Keratinocyte (primary cell): ENCODE results near the gene TEX51. TPM values are rescaled to one million over a fixed set of nuclear protein-coding genes. Genes with fewer than 3 reads are reported as not detected.

Source experiments
- DNase-seq: peaks from one replicate; pipeline ENCODE4 v3.0.0-alpha.2; 2011; ENCODE audit warnings: low read depth, missing footprints, low spot score
- FAIRE-seq: peaks from 2 replicates; lab custom pipeline; 2011; peaks lifted over from hg19 to GRCh38; lab: Jason Lieb, UNC
- H2AFZ ChIP-seq: 2 replicates; pipeline ENCODE4 v1.6.0; 2012; ENCODE audit warnings: low read length, control low read depth, inconsistent platforms; ENCODE audit not compliant: control insufficient read depth
- H3K27ac ChIP-seq: 2 replicates; pipeline ENCODE4 v1.5.1; 2011; ENCODE audit warnings: low read length; ENCODE audit not compliant: control insufficient read depth, insufficient read depth
- H3K27me3 ChIP-seq: 3 replicates; pipeline ENCODE4 v1.6.0; 2011; ENCODE audit warnings: low read length; ENCODE audit not compliant: control insufficient read depth, insufficient read depth; ENCODE audit errors: extremely low read depth
- H3K36me3 ChIP-seq, 2 experiments: 2 replicates in 1 of 2; 3 replicates in 1 of 2; pipeline ENCODE4 v1.5.1; 2011; ENCODE audit warnings: low read length in 2 of 2, mild to moderate bottlenecking in 1 of 2; ENCODE audit not compliant: control insufficient read depth in 2 of 2, insufficient read depth in 2 of 2; ENCODE audit errors: extremely low read depth in 1 of 2
- H3K4me1 ChIP-seq: 3 replicates; pipeline ENCODE4 v1.5.1; 2011; ENCODE audit warnings: low read length; ENCODE audit not compliant: control insufficient read depth, insufficient read depth; ENCODE audit errors: extremely low read depth
- H3K4me2 ChIP-seq: 3 replicates; pipeline ENCODE4 v1.6.0; 2011; ENCODE audit warnings: low read depth, low read length; ENCODE audit not compliant: control insufficient read depth, insufficient read depth; ENCODE audit errors: extremely low read depth
- H3K4me3 ChIP-seq, 3 experiments: fragments of 200-600 bp in 1 of 3; sonication (generic) in 1 of 3; 2 replicates in 2 of 3; 3 replicates in 1 of 3; pipeline ENCODE4 v1.5.1; 2011 to 2016; ENCODE audit warnings: low read length in 3 of 3, mild to moderate bottlenecking in 3 of 3, control low read depth in 2 of 3, inconsistent platforms in 1 of 3, low read depth in 1 of 3, mixed read lengths in 1 of 3, mixed run types in 1 of 3, moderate library complexity in 1 of 3; ENCODE audit not compliant: control insufficient read depth in 2 of 3, insufficient read depth in 2 of 3; ENCODE audit errors: extremely low read depth in 1 of 3
- H3K79me2 ChIP-seq: 2 replicates; pipeline ENCODE4 v1.6.0; 2012; ENCODE audit warnings: low read length; ENCODE audit not compliant: control insufficient read depth, insufficient read depth
- H3K9ac ChIP-seq: 3 replicates; pipeline ENCODE4 v1.6.0; 2011; ENCODE audit warnings: low read length; ENCODE audit not compliant: control insufficient read depth, insufficient read depth; ENCODE audit errors: extremely low read depth
- H3K9me1 ChIP-seq: 3 replicates; pipeline ENCODE4 v1.6.0; 2011; ENCODE audit warnings: low read length; ENCODE audit not compliant: control insufficient read depth, insufficient read depth; ENCODE audit errors: extremely low read depth
- H3K9me3 ChIP-seq: 2 replicates; pipeline ENCODE4 v1.5.1; 2012; ENCODE audit warnings: low read depth, low read length; ENCODE audit not compliant: control insufficient read depth
- H4K20me1 ChIP-seq: 3 replicates; pipeline ENCODE4 v1.6.0; 2011; ENCODE audit warnings: low read length; ENCODE audit not compliant: control insufficient read depth, insufficient read depth; ENCODE audit errors: extremely low read depth
- CTCF ChIP-seq, 3 experiments: IDR thresholded peaks in 1 of 3; conservative IDR thresholded peaks in 1 of 3; optimal IDR thresholded peaks in 1 of 3; 2 replicates in 2 of 3; 3 replicates in 1 of 3; pipeline versions ENCODE3 to v1.5.1; 2011; ENCODE audit warnings: low read length in 3 of 3, mild to moderate bottlenecking in 3 of 3, moderate library complexity in 2 of 3, control low read depth in 1 of 3, inconsistent platforms in 1 of 3; ENCODE audit not compliant: insufficient read depth in 2 of 3; ENCODE audit errors: extremely low read depth in 1 of 3
- EZH2 ChIP-seq: IDR thresholded peaks from one replicate; pipeline ENCODE4 v1.6.1; 2012; ENCODE audit warnings: inconsistent platforms, mild to moderate bottlenecking, low read length, moderate library complexity
- dilution Hi-C: fragments of 300-500 bp; cut with MboI; formaldehyde crosslinking; loops from one replicate; pipeline ENCODE4 v1.7.0; 2020; ENCODE audit warnings: low sequenced_read_pairs; ENCODE audit not compliant: extremely low pct_ligation_motif_present
- polyA plus RNA-seq, 5 experiments: library from polyadenylated mRNA; depleted of rRNA in 3 of 5; stranded (reverse) in 3 of 5; stranded (forward) in 1 of 5; unstranded in 1 of 5; fragments of >200 nt; gene quantifications; 1 replicate in 1 of 5; 2 replicates in 3 of 5; 3 replicates in 1 of 5; pipeline versions ENCODE4 v1.2.1 to v1.2.3, GENCODE V29; 2011 to 2012; ENCODE audit warnings: missing spikeins in 2 of 5, low read depth in 1 of 5, low replicate concordance in 1 of 5

TEX51 gene
- polyA plus RNA-seq, 1 donor (not counting 4 experiments of a cell fraction or from before 2014, with no cell fraction given) = not detected

- no peaks in the 10 kb centered on the region for H3K9me3 ChIP-seq
- no peak overlapping the region for H3K4me3 ChIP-seq
- no peaks in the 10 kb centered on the region for H4K20me1 ChIP-seq
- TF ChIP-seq CTCF (optimal IDR thresholded peaks at IDR 0.05 in 1 of 3, IDR thresholded peaks at IDR 0.05 in 1 of 3, conservative IDR thresholded peaks at IDR 0.05 in 1 of 3; ENCODE audit: extremely low read depth in 1 of 3, insufficient read depth in 2 of 3, low read length in 3 of 3) (no peak), EZH2 (no peak)
- H2AFZ ChIP-seq = no peak overlapping the region
- no peak overlapping the region for H3K27ac ChIP-seq
- DNase-seq (no peak), FAIRE-seq (no peak)
- H3K4me1 ChIP-seq = no peaks in the 10 kb centered on the region
- H3K9me1 ChIP-seq = no peaks in the 10 kb centered on the region
- no peak overlapping the region for H3K9ac ChIP-seq
- no peaks in the 10 kb centered on the region for H3K36me3 ChIP-seq
- no peaks in the 10 kb centered on the region for H3K27me3 ChIP-seq
- H3K4me2 ChIP-seq = no peak overlapping the region
- dilution Hi-C loops = no loop called here
- H3K79me2 ChIP-seq = no peaks in the 10 kb centered on the region
Observed at GRCh38 chr2:126909781-126910180, 11.1 kb downstream of the TEX51 start.

GRCh38 chr2:126910637-126911036 is 11.9 kb downstream of the TEX51 start:
- no peaks in the 10 kb centered on the region for H3K27me3 ChIP-seq
- dilution Hi-C loops = no loop called here
- H3K9me1 ChIP-seq = no peaks in the 10 kb centered on the region
- no peaks in the 10 kb centered on the region for H3K79me2 ChIP-seq
- no peak for DNase-seq
- FAIRE-seq = no peak
- TF ChIP-seq EZH2 (no peak), CTCF (optimal IDR thresholded peaks at IDR 0.05 in 1 of 3, IDR thresholded peaks at IDR 0.05 in 1 of 3, conservative IDR thresholded peaks at IDR 0.05 in 1 of 3; ENCODE audit: extremely low read depth in 1 of 3, insufficient read depth in 2 of 3, low read length in 3 of 3) (no peak)
- H3K27ac ChIP-seq = no peak overlapping the region
- H4K20me1 ChIP-seq = no peaks in the 10 kb centered on the region
- H3K36me3 ChIP-seq = no peaks in the 10 kb centered on the region
- no peak overlapping the region for H3K9ac ChIP-seq
- H3K4me3 ChIP-seq = no peak overlapping the region
- no peak overlapping the region for H3K4me2 ChIP-seq
- no peaks in the 10 kb centered on the region for H3K4me1 ChIP-seq
- no peaks in the 10 kb centered on the region for H3K9me3 ChIP-seq
- H2AFZ ChIP-seq = no peak overlapping the region
